Adrenal gland (tissue), 5 donors: Measurements from ENCODE around the gene UBE2D4.

Experiments used
- CTCF ChIP-seq, 6 experiments: fragments of 450-650 bp in 4 of 6; fragments of 200-600 bp in 2 of 6; sonication (generic) in 1 of 6; IDR thresholded peaks; 1 replicate in 5 of 6; 2 replicates in 1 of 6; pipeline versions ENCODE4 v1.5.1 to v1.8.0; 2016 to 2021; ENCODE audit warnings: antibody characterized with exemption in 6 of 6, mild to moderate bottlenecking in 2 of 6, moderate library complexity in 1 of 6
- POLR2A ChIP-seq, 2 donors: fragments of 450-650 bp; IDR thresholded peaks; one replicate each; pipeline ENCODE4 v1.6.1; 2017; ENCODE audit warnings: antibody characterized with exemption in 2 of 2, mild to moderate bottlenecking in 2 of 2, moderate library complexity in 1 of 2
- donor health status: DM: no; HTN: no; CAD: no.

- TF ChIP-seq CTCF (IDR thresholded peaks at IDR 0.05) (no peak), POLR2A (IDR thresholded peaks at IDR 0.05) (no peak)
These were observed 19.8 kb upstream of the UBE2D4 start, which contains the start of gene URGCP for GRCh38 chr7:43906331-43907010.
